Naive thymus-derived CD4-positive, alpha-beta T cell (primary cell): ENCODE data around the gene REEP1. TPM values are rescaled to one million over a fixed set of nuclear protein-coding genes. Genes with fewer than 3 reads are reported as not detected.

Source experiments
- ATAC-seq: fragments of 150-1000 bp; cut with Tn5 transposase; 2 replicates; pipeline ENCODE4 v1.10.0; 2021; ENCODE audit warnings: mild to moderate bottlenecking, moderate library complexity
- CTCF ChIA-PET: fragments of 350-600 bp; sonication (Branson Sonifier 250); formaldehyde crosslinking; loops from one replicate; lab custom pipeline; 2021; ENCODE audit warnings: antibody characterized with exemption; lab: Charles Lee
- POLR2A ChIA-PET: fragments of 350-600 bp; sonication (Branson Sonifier 250); formaldehyde crosslinking; loops from one replicate; lab custom pipeline; 2021; ENCODE audit warnings: antibody characterized with exemption, inconsistent platforms; lab: Charles Lee
- DNase-seq, 9 donors: peaks; one replicate each; pipeline versions ENCODE4 v3.0.0 to v3.0.0-alpha.2; 2020 to 2022; ENCODE audit warnings: mixed read lengths in 1 of 9
- H3K27ac ChIP-seq: one replicate; pipeline ENCODE4 v1.7.0; 2013; ENCODE audit warnings: mild to moderate bottlenecking, low read depth, low read length, moderate library complexity
- H3K27me3 ChIP-seq, 2 donors: one replicate each; pipeline ENCODE4 v1.7.0; 2013; ENCODE audit warnings: low read length in 2 of 2, mild to moderate bottlenecking in 2 of 2, moderate library complexity in 2 of 2; ENCODE audit not compliant: control insufficient read depth in 2 of 2, insufficient read depth in 2 of 2
- H3K36me3 ChIP-seq, 3 experiments: 1 replicate in 2 of 3; 2 replicates in 1 of 3; pipeline ENCODE4 v1.7.0; 2013; ENCODE audit warnings: low read length in 3 of 3, mild to moderate bottlenecking in 3 of 3, moderate library complexity in 1 of 3; ENCODE audit not compliant: insufficient read depth in 3 of 3, control insufficient read depth in 2 of 3
- H3K4me1 ChIP-seq, 2 donors: one replicate each; pipeline ENCODE4 v1.7.0; 2013; ENCODE audit warnings: low read length in 2 of 2, mild to moderate bottlenecking in 2 of 2, moderate library complexity in 1 of 2; ENCODE audit not compliant: control insufficient read depth in 2 of 2, insufficient read depth in 2 of 2
- H3K4me3 ChIP-seq: 2 replicates; pipeline ENCODE4 v1.7.0; 2013; ENCODE audit warnings: mild to moderate bottlenecking, low read length
- H3K9me3 ChIP-seq, 3 experiments: 1 replicate in 2 of 3; 2 replicates in 1 of 3; pipeline ENCODE4 v1.7.0; 2013; ENCODE audit warnings: low read length in 3 of 3; ENCODE audit not compliant: control insufficient read depth in 2 of 3
- H3K27ac Mint-ChIP-seq, 9 donors: one replicate each; pipeline ENCODE4 v1.8.0; 2020 to 2022; ENCODE audit warnings: mixed read lengths in 9 of 9, mild to moderate bottlenecking in 8 of 9, moderate library complexity in 5 of 9, inconsistent platforms in 2 of 9
- H3K27me3 Mint-ChIP-seq, 5 donors: one replicate each; pipeline ENCODE4 v1.8.0; 2021 to 2022; ENCODE audit warnings: mixed read lengths in 5 of 5, mild to moderate bottlenecking in 1 of 5
- H3K36me3 Mint-ChIP-seq, 5 donors: one replicate each; pipeline ENCODE4 v1.8.0; 2020 to 2022; ENCODE audit warnings: mixed read lengths in 5 of 5, mild to moderate bottlenecking in 3 of 5, inconsistent platforms in 1 of 5
- H3K4me1 Mint-ChIP-seq, 7 donors: one replicate each; pipeline ENCODE4 v1.8.0; 2020 to 2022; ENCODE audit warnings: mixed read lengths in 7 of 7, mild to moderate bottlenecking in 3 of 7, inconsistent platforms in 1 of 7
- H3K4me3 Mint-ChIP-seq, 10 donors: one replicate each; pipeline ENCODE4 v1.8.0; 2020 to 2022; ENCODE audit warnings: mild to moderate bottlenecking in 10 of 10, mixed read lengths in 10 of 10, moderate library complexity in 6 of 10, inconsistent platforms in 2 of 10
- H3K9me3 Mint-ChIP-seq, 11 donors: one replicate each; pipeline ENCODE4 v1.8.0; 2020 to 2022; ENCODE audit warnings: mixed read lengths in 11 of 11, mild to moderate bottlenecking in 4 of 11, inconsistent platforms in 1 of 11, moderate library complexity in 1 of 11
- intact Hi-C, 2 donors: fragments of 100-400 bp; cut with micrococcal nuclease; formaldehyde crosslinking; loops; one replicate each; pipeline ENCODE4 v1.15.1; 2023
- polyA plus RNA-seq, 2 donors: library from polyadenylated mRNA; unstranded; fragments of 300-500 nt; fragmentation: Illumina TruSeq; gene quantifications; one replicate each; pipeline ENCODE4 v1.2.3, GENCODE V29; 2021
- total RNA-seq, 6 experiments: library from RNA in 5 of 6; stranded (reverse) in 5 of 6; gene quantifications; 1 replicate in 5 of 6; 2 replicates in 1 of 6; pipeline ENCODE4 v1.2.3 and lab custom pipeline; 2021 to 2026

Gene REEP1
- total and polyA plus RNA-seq, 7 experiments from 2014 or later: 0.05 to 0.45 (median 0.29) TPM

- H3K27ac ChIP-seq: peak overlapping the region; percentile 74
- POLR2A ChIA-PET: interaction anchor here (0.8 to 5.6 kb wide), 8 partner anchors 9 to 859 kb away, joined by 3 to 61 read pairs (median 4); partner anchors contain the start of genes IMMT, KDM3A, POLR1A and PTCD3
- Mint-ChIP-seq H3K27me3 (no peaks in the 10 kb centered on the region), H3K4me3 (peak overlapping the region; percentile 73 to 89 (median 78)), H3K4me1 (peaks cover 49 to 89% (median 78%) of the 10 kb centered on the region in 7 donors), H3K36me3 (peaks cover 8 to 24% (median 9%) of the 10 kb centered on the region in 5 donors), H3K27ac (peak overlapping the region; percentile 83 to 97 (median 90)), H3K9me3 (no peaks in the 10 kb centered on the region)
- peak in 7 of 9 donors; percentile 27 to 53 (median 46) for DNase-seq
- no peaks in the 10 kb centered on the region for H3K9me3 ChIP-seq
- CTCF ChIA-PET: interaction anchor here (0.8 kb wide), 1 partner anchor 9 kb away, joined by 3 read pairs; the partner anchor contains the start of gene IMMT
- H3K4me1 ChIP-seq: peaks cover 38 to 40% of the 10 kb centered on the region in 2 donors
- H3K4me3 ChIP-seq: peak overlapping the region; percentile 2
- peak; percentile 76 for ATAC-seq
- intact Hi-C loops: loop anchor here (1.0 to 2.0 kb wide), 2 partner anchors 10 to 15 kb away; partner anchors contain the start of gene IMMT (in 2 of the 2)
- H3K36me3 ChIP-seq: peaks cover 0 to 7% (median 0%) of the 10 kb centered on the region in 3 experiments
- H3K27me3 ChIP-seq: no peaks in the 10 kb centered on the region
Observed at GRCh38 chr2:86185517-86186212, 151.8 kb downstream of the REEP1 start.

DNA sequence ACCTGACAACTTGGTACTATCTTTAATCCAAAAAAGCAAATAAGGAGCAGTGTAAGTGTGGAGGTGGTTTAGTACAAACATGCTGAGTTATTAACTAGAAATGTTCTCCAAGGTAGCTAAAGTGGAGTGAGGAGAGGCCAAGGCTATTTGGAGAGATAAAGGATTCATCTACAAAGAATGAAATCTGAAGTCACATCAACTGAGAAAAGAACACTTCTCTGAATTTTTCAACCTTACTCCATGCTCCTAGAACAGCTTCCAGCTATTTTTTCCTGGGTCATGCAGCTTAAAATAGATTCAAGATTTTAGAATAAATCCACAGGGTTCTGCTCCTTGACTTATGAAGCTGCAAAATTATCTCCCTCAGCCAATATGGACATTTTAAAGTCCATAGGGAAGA is 160.8 kb downstream of the REEP1 start:
- CTCF ChIA-PET: interaction anchor here (0.6 to 1.2 kb wide), 4 partner anchors 17 to 37 kb away, joined by 3 to 7 read pairs (median 4); no protein-coding TSS in a partner anchor
- intact Hi-C loops: no loop called here
- Mint-ChIP-seq H3K36me3 (peaks cover 5 to 49% (median 28%) of the 10 kb centered on the region in 5 donors), H3K4me1 (peaks cover 13 to 48% (median 31%) of the 10 kb centered on the region in 7 donors), H3K9me3 (no peaks in the 10 kb centered on the region), H3K27ac (peak overlapping the region in 2 of 9 donors; percentile 34 to 48), H3K4me3 (peak overlapping the region in 1 of 10 donors; percentile 3), H3K27me3 (no peaks in the 10 kb centered on the region)
- DNase-seq (no peak), ATAC-seq (no peak)
- no peak overlapping the region for H3K4me3 ChIP-seq
- H3K4me1 ChIP-seq: no peaks in the 10 kb centered on the region
- POLR2A ChIA-PET: interaction anchor here (1.2 kb wide), 1 partner anchor 9 kb away, joined by 6 read pairs; no protein-coding TSS in a partner anchor
- peaks cover 0 to 56% (median 12%) of the 10 kb centered on the region in 3 experiments for H3K36me3 ChIP-seq
- no peaks in the 10 kb centered on the region for H3K9me3 ChIP-seq
- no peaks in the 10 kb centered on the region for H3K27me3 ChIP-seq
- no peak overlapping the region for H3K27ac ChIP-seq

GRCh38 chr2:86175828-86176227 is 161.6 kb downstream of the REEP1 start:
- POLR2A ChIA-PET: interaction anchor here (1.2 kb wide), 1 partner anchor 10 kb away, joined by 6 read pairs; no protein-coding TSS in a partner anchor

GRCh38 chr2:86174445-86174844 is 163.0 kb downstream of the REEP1 start:
- Mint-ChIP-seq H3K27ac (peak overlapping the region in 4 of 9 donors; percentile 17 to 38 (median 29)), H3K9me3 (no peaks in the 10 kb centered on the region), H3K36me3 (peaks cover 5 to 51% (median 28%) of the 10 kb centered on the region in 5 donors), H3K4me3 (no peak overlapping the region), H3K27me3 (no peaks in the 10 kb centered on the region), H3K4me1 (peaks cover 13 to 37% (median 29%) of the 10 kb centered on the region in 7 donors)
- CTCF ChIA-PET: no interaction called here
- DNase-seq (no peak), ATAC-seq (no peak)
- Histone ChIP-seq H3K9me3 (no peaks in the 10 kb centered on the region), H3K36me3 (peaks cover 7 to 70% (median 16%) of the 10 kb centered on the region in 3 experiments), H3K4me3 (no peak overlapping the region), H3K27ac (no peak overlapping the region), H3K4me1 (no peaks in the 10 kb centered on the region), H3K27me3 (no peaks in the 10 kb centered on the region)
- POLR2A ChIA-PET: no interaction called here
- intact Hi-C loops: no loop called here

More at GRCh38 chr2:86175828-86176227, 161.6 kb downstream of the REEP1 start:
- H3K4me1 ChIP-seq: no peaks in the 10 kb centered on the region
- H3K36me3 Mint-ChIP-seq: peaks cover 5 to 54% (median 30%) of the 10 kb centered on the region in 5 donors
- no peak for DNase-seq
- intact Hi-C loops: no loop called here
- no peaks in the 10 kb centered on the region for H3K27me3 ChIP-seq
- H3K27me3 Mint-ChIP-seq: no peaks in the 10 kb centered on the region
- CTCF ChIA-PET: interaction anchor here (0.6 kb wide), 1 partner anchor 297 kb away, joined by 4 read pairs; no protein-coding TSS in a partner anchor
- peaks cover 13 to 42% (median 31%) of the 10 kb centered on the region in 7 donors for H3K4me1 Mint-ChIP-seq
- no peak overlapping the region for H3K4me3 Mint-ChIP-seq
- ATAC-seq: no peak
- H3K27ac ChIP-seq: no peak overlapping the region
- no peaks in the 10 kb centered on the region for H3K9me3 ChIP-seq
- H3K4me3 ChIP-seq: no peak overlapping the region
- H3K36me3 ChIP-seq: peaks cover 4 to 59% (median 16%) of the 10 kb centered on the region in 3 experiments
- no peaks in the 10 kb centered on the region for H3K9me3 Mint-ChIP-seq
- H3K27ac Mint-ChIP-seq: peak overlapping the region in 5 of 9 donors; percentile 34 to 57 (median 49)

- peaks cover 9 to 58% (median 40%) of the 10 kb centered on the region in 5 donors for H3K36me3 Mint-ChIP-seq
- peaks cover 8 to 65% (median 12%) of the 10 kb centered on the region in 3 experiments for H3K36me3 ChIP-seq
- peak overlapping the region in 6 of 9 donors; percentile 41 to 65 (median 52) for H3K27ac Mint-ChIP-seq
Observed at GRCh38 chr2:86172610-86173009, 164.8 kb downstream of the REEP1 start.

GRCh38 chr2:86171295-86171694 is 166.1 kb downstream of the REEP1 start:
- Histone ChIP-seq H3K27ac (no peak overlapping the region), H3K4me3 (no peak overlapping the region), H3K36me3 (peaks cover 12 to 61% (median 13%) of the 10 kb centered on the region in 3 experiments), H3K9me3 (no peaks in the 10 kb centered on the region), H3K27me3 (no peaks in the 10 kb centered on the region), H3K4me1 (no peaks in the 10 kb centered on the region)
- H3K27ac Mint-ChIP-seq: peak overlapping the region in 1 of 9 donors; percentile 12
- POLR2A ChIA-PET: interaction anchor here (0.9 kb wide), 1 partner anchor 14 kb away, joined by 4 read pairs; no protein-coding TSS in a partner anchor
- no peak for ATAC-seq
- H3K9me3 Mint-ChIP-seq: peaks cover 0 to 3% (median 0%) of the 10 kb centered on the region in 11 donors
- no peak for DNase-seq
- intact Hi-C loops: loop anchor here in 1 of 2 donors (2.0 kb wide), 1 partner anchor 14 kb away; no protein-coding TSS in a partner anchor
- peaks cover 10 to 56% (median 42%) of the 10 kb centered on the region in 5 donors for H3K36me3 Mint-ChIP-seq
- no peak overlapping the region for H3K4me3 Mint-ChIP-seq
- peaks cover 10 to 31% (median 28%) of the 10 kb centered on the region in 7 donors for H3K4me1 Mint-ChIP-seq
- H3K27me3 Mint-ChIP-seq: no peaks in the 10 kb centered on the region
- CTCF ChIA-PET: no interaction called here

More at GRCh38 chr2:86172610-86173009, 164.8 kb downstream of the REEP1 start:
- H3K27ac ChIP-seq: no peak overlapping the region
- no peaks in the 10 kb centered on the region for H3K4me1 ChIP-seq
- no peaks in the 10 kb centered on the region for H3K27me3 ChIP-seq
- Mint-ChIP-seq H3K27me3 (no peaks in the 10 kb centered on the region), H3K4me1 (peaks cover 13 to 36% (median 30%) of the 10 kb centered on the region in 7 donors), H3K4me3 (no peak overlapping the region), H3K9me3 (peaks cover 0 to 3% (median 0%) of the 10 kb centered on the region in 11 donors)
- CTCF ChIA-PET: no interaction called here
- POLR2A ChIA-PET: no interaction called here
- ATAC-seq (no peak), DNase-seq (no peak)
- H3K9me3 ChIP-seq: no peaks in the 10 kb centered on the region
- intact Hi-C loops: no loop called here
- no peak overlapping the region for H3K4me3 ChIP-seq
